HCT116 (cell line): Measurements from ENCODE around the gene NFIA.

Source experiments
- EGR1 ChIP-seq: IDR thresholded peaks from 2 replicates; pipeline ENCODE4 v1.6.1; 2012; ENCODE audit warnings: low read depth
- ELF1 ChIP-seq: IDR thresholded peaks from 2 replicates; pipeline ENCODE4 v1.6.1; 2012; ENCODE audit warnings: low read depth, borderline replicate concordance
- EZH2 ChIP-seq: fragments of 200-600 bp; sonication (generic); IDR thresholded peaks from 2 replicates; pipeline ENCODE4 v1.6.1; 2017; ENCODE audit warnings: antibody characterized with exemption, mixed run types
- EZH2phosphoT487 ChIP-seq: fragments of 200-600 bp; IDR thresholded peaks from 2 replicates; pipeline ENCODE4 v1.6.1; 2018; ENCODE audit warnings: antibody characterized with exemption, borderline replicate concordance
- POLR2A ChIP-seq: IDR thresholded peaks from 2 replicates; pipeline ENCODE4 v1.7.0; 2011; ENCODE audit warnings: borderline replicate concordance; ENCODE audit not compliant: insufficient read depth, insufficient read length; ENCODE audit errors: extremely low read depth
- POLR2AphosphoS5 ChIP-seq: IDR thresholded peaks from 2 replicates; pipeline ENCODE4 v1.6.1; 2011; ENCODE audit warnings: mild to moderate bottlenecking, low read depth, low read length, moderate library complexity
- RAD21 ChIP-seq: IDR thresholded peaks from 2 replicates; pipeline ENCODE4 v1.6.1; 2012; ENCODE audit warnings: low read depth, mild to moderate bottlenecking
- SIN3A ChIP-seq: IDR thresholded peaks from 2 replicates; pipeline ENCODE4 v1.6.1; 2012; ENCODE audit warnings: low read depth
- TCF7L2 ChIP-seq: IDR thresholded peaks from 2 replicates; pipeline ENCODE4 v1.7.0; 2011; ENCODE audit warnings: borderline replicate concordance, inconsistent platforms; ENCODE audit not compliant: insufficient read depth, insufficient read length; ENCODE audit errors: extremely low read depth
- YY1 ChIP-seq: IDR thresholded peaks from 2 replicates; pipeline ENCODE4 v1.6.1; 2011; ENCODE audit warnings: low read length, low read depth, moderate library complexity, mild to moderate bottlenecking; ENCODE audit not compliant: insufficient replicate concordance; ENCODE audit errors: extremely low read depth
- ZFX ChIP-seq: fragments of 450-650 bp; IDR thresholded peaks from 2 replicates; pipeline ENCODE4 v1.6.1; 2017
- TF ChIP-seq, protein P1 (sequence below), 3 experiments: fragments of 200-600 bp in 1 of 3; sonication (generic) in 1 of 3; IDR thresholded peaks in 2 of 3; conservative IDR thresholded peaks in 1 of 3; 2 replicates each; pipeline ENCODE4 v1.5.1; 2012 to 2017; ENCODE audit warnings: low read depth in 2 of 3, low read length in 2 of 3, antibody characterized with exemption in 1 of 3, borderline replicate concordance in 1 of 3, control low read depth in 1 of 3, mild to moderate bottlenecking in 1 of 3, mixed read lengths in 1 of 3, mixed run types in 1 of 3, moderate library complexity in 1 of 3; ENCODE audit not compliant: insufficient read depth in 1 of 3
- TF ChIP-seq, protein P2 (sequence below): IDR thresholded peaks from 2 replicates; pipeline ENCODE4 v1.6.1; 2011; ENCODE audit warnings: mild to moderate bottlenecking, low read length, moderate library complexity; ENCODE audit not compliant: insufficient replicate concordance; ENCODE audit errors: extremely low read depth

DNA sequence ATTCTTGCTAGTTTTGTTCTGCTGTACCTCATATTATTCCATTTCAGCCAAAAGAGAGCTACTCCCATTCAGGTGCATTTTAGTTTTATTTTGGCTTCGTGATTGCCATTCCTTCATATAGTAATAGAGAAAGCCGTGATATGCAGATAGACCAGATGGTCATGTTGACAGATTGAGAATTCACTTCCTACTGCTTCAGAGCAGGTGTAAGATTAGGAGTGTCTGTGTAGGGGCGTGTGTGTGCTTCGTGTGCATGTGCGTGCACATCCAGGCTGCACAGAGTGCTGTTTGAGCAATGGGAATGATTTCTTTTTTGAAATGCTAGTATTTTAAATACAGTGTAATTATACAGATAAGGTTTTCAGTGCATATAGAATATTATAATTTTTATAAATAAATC lies 10.3 kb downstream of the NFIA start:
- TF ChIP-seq, protein P1, sequence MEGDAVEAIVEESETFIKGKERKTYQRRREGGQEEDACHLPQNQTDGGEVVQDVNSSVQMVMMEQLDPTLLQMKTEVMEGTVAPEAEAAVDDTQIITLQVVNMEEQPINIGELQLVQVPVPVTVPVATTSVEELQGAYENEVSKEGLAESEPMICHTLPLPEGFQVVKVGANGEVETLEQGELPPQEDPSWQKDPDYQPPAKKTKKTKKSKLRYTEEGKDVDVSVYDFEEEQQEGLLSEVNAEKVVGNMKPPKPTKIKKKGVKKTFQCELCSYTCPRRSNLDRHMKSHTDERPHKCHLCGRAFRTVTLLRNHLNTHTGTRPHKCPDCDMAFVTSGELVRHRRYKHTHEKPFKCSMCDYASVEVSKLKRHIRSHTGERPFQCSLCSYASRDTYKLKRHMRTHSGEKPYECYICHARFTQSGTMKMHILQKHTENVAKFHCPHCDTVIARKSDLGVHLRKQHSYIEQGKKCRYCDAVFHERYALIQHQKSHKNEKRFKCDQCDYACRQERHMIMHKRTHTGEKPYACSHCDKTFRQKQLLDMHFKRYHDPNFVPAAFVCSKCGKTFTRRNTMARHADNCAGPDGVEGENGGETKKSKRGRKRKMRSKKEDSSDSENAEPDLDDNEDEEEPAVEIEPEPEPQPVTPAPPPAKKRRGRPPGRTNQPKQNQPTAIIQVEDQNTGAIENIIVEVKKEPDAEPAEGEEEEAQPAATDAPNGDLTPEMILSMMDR (IDR thresholded peaks at IDR 0.05 in 2 of 3, conservative IDR thresholded peaks at IDR 0.05 in 1 of 3; ENCODE audit: borderline replicate concordance in 1 of 3, insufficient read depth in 1 of 3, low read depth in 2 of 3, low read length in 2 of 3) = no peak
- TF ChIP-seq EGR1 = no peak
- no peak for TF ChIP-seq TCF7L2
- no peak for TF ChIP-seq YY1
- TF ChIP-seq SIN3A = no peak
- TF ChIP-seq ELF1 = no peak
- TF ChIP-seq EZH2phosphoT487 = no peak
- TF ChIP-seq POLR2AphosphoS5 = no peak
- no peak for TF ChIP-seq RAD21
- TF ChIP-seq POLR2A = no peak
- TF ChIP-seq ZFX = no peak
- TF ChIP-seq EZH2 = no peak
- TF ChIP-seq, protein P2, sequence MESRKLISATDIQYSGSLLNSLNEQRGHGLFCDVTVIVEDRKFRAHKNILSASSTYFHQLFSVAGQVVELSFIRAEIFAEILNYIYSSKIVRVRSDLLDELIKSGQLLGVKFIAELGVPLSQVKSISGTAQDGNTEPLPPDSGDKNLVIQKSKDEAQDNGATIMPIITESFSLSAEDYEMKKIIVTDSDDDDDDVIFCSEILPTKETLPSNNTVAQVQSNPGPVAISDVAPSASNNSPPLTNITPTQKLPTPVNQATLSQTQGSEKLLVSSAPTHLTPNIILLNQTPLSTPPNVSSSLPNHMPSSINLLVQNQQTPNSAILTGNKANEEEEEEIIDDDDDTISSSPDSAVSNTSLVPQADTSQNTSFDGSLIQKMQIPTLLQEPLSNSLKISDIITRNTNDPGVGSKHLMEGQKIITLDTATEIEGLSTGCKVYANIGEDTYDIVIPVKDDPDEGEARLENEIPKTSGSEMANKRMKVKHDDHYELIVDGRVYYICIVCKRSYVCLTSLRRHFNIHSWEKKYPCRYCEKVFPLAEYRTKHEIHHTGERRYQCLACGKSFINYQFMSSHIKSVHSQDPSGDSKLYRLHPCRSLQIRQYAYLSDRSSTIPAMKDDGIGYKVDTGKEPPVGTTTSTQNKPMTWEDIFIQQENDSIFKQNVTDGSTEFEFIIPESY = no peak
